ENCODE results near the gene HOXA5. TPM values are rescaled to one million over a fixed set of nuclear protein-coding genes. Genes with fewer than 3 reads are reported as not detected.

The HOXA5 gene
- total RNA-seq, 1 donor from 2014 or later, result not detected

DNA sequence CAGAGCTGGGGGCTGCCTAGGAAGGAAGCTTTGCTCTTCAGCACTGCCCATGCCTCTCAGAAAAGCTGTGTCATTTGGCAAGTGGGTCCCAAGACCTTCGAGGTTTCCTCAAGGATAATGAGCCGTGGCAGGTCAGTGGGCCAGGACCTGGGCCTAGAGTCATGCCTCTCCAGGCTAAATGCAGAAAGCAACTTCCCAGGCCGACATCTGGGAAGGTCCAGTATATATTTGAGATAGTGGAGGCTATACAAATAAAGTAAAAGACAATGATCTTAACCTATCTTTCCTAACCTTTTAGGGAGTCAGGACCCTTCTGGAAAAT, 33.0 kb upstream of the HOXA5 start:
- TF ChIP-seq, protein P1, sequence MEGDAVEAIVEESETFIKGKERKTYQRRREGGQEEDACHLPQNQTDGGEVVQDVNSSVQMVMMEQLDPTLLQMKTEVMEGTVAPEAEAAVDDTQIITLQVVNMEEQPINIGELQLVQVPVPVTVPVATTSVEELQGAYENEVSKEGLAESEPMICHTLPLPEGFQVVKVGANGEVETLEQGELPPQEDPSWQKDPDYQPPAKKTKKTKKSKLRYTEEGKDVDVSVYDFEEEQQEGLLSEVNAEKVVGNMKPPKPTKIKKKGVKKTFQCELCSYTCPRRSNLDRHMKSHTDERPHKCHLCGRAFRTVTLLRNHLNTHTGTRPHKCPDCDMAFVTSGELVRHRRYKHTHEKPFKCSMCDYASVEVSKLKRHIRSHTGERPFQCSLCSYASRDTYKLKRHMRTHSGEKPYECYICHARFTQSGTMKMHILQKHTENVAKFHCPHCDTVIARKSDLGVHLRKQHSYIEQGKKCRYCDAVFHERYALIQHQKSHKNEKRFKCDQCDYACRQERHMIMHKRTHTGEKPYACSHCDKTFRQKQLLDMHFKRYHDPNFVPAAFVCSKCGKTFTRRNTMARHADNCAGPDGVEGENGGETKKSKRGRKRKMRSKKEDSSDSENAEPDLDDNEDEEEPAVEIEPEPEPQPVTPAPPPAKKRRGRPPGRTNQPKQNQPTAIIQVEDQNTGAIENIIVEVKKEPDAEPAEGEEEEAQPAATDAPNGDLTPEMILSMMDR (IDR thresholded peaks at IDR 0.05; ENCODE audit: borderline replicate concordance), result no peak
- H3K4me1 ChIP-seq, result peaks cover 38% of the 10 kb centered on the region
- DNase-seq, result no peak
- no peaks in the 10 kb centered on the region for H3K9me3 ChIP-seq (replicated peaks)
- intact Hi-C loops (cut with micrococcal nuclease), result no loop called here
- no peak overlapping the region for H3K27ac ChIP-seq (replicated peaks)
- H3K27me3 ChIP-seq (ENCODE audit: low read depth), result peaks cover 100% of the 10 kb centered on the region
- no peak overlapping the region for H3K4me3 ChIP-seq
- H3K36me3 ChIP-seq, result no peaks in the 10 kb centered on the region

DNA sequence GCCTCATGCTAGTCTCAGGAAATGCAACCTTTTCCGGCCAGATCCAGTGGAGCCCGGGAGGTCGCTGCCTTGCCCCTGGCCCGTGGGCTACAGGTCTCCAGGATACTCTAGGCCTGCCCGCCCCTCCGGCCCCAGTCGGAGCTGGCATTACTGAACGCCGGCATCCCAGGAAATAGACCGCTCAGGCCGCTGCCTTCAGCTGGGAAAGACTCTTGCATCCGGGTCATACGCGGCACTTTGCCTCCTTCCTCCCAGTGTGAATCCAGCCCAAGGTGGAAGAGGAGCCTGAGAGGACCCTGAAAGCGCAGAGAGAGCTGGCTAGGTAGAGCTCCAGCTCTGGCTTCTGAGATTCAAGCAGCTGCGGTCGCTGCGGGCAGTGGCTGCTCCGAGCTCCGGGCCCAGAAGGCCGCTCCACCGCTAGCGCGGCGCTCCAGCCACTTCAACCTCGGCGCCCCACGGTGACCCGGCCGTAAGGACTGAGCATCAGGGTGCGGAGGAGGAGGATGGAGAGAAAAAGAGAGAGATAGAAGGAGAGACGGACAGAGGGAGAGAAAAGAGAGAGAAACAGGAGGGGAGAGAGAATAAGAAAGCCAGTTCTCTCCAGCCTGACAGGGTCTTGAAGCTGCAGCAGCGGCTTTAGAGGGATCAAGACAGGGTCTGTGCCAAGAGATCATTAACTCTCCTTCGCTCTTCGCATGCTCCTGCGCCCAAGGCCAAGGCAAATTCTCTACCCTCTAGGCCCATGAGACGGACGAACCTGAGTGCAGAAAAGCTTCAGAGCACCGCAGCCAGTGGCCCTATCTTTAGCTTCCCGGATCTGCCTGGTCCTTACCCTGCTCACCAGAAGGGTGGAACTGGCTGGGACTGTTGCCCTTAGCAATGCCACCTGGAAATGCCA, 32.4 kb upstream of the HOXA5 start:
- Histone ChIP-seq H3K27ac (replicated peaks) (no peak overlapping the region), H3K36me3 (no peaks in the 10 kb centered on the region), H3K9me3 (replicated peaks) (no peaks in the 10 kb centered on the region), H3K27me3 (ENCODE audit: low read depth) (peaks cover 100% of the 10 kb centered on the region), H3K4me1 (peaks cover 38% of the 10 kb centered on the region), H3K4me3 (no peak overlapping the region)
- TF ChIP-seq, protein P1 (IDR thresholded peaks at IDR 0.05; ENCODE audit: borderline replicate concordance), result no peak
- intact Hi-C loops (cut with micrococcal nuclease), result no loop called here
- DNase-seq, result peak; percentile 3

- Histone ChIP-seq H3K4me3 (no peak overlapping the region), H3K36me3 (no peaks in the 10 kb centered on the region), H3K27ac (replicated peaks) (no peak overlapping the region), H3K27me3 (ENCODE audit: low read depth) (peaks cover 100% of the 10 kb centered on the region), H3K9me3 (replicated peaks) (no peaks in the 10 kb centered on the region), H3K4me1 (peaks cover 37% of the 10 kb centered on the region)
- DNase-seq, result peak; percentile 6
- TF ChIP-seq, protein P1 (IDR thresholded peaks at IDR 0.05; ENCODE audit: borderline replicate concordance), result no peak
- intact Hi-C loops (cut with micrococcal nuclease), result no loop called here
Observed at GRCh38 chr7:27174874-27175625, 31.6 kb upstream of the HOXA5 start.

- no peaks in the 10 kb centered on the region for H3K36me3 ChIP-seq
- TF ChIP-seq, protein P1 (IDR thresholded peaks at IDR 0.05; ENCODE audit: borderline replicate concordance), result no peak
- peaks cover 100% of the 10 kb centered on the region for H3K27me3 ChIP-seq (ENCODE audit: low read depth)
- peak; percentile 7 for DNase-seq
- H3K4me3 ChIP-seq, result peak within 1 kb of the TSS; percentile 61
- peaks cover 38% of the 10 kb centered on the region for H3K4me1 ChIP-seq
- intact Hi-C loops (cut with micrococcal nuclease), result no loop called here
- no peaks in the 10 kb centered on the region for H3K9me3 ChIP-seq (replicated peaks)
- H3K27ac ChIP-seq (replicated peaks), result no peak within 1 kb of the TSS
Observed at GRCh38 chr7:27173956-27174873, 30.7 kb upstream of the HOXA5 start, which contains the start of gene HOXA10. Gene HOXA10 (minus strand): TSS chr7:27174320. CDS start chr7:27174306, 14 bp downstream.

GRCh38 chr7:27173511-27173955, 30.1 kb upstream of the HOXA5 start:
- Histone ChIP-seq H3K4me1 (peaks cover 38% of the 10 kb centered on the region), H3K4me3 (peak overlapping the region; percentile 61), H3K27ac (replicated peaks) (no peak overlapping the region), H3K27me3 (ENCODE audit: low read depth) (peaks cover 100% of the 10 kb centered on the region), H3K36me3 (no peaks in the 10 kb centered on the region), H3K9me3 (replicated peaks) (no peaks in the 10 kb centered on the region)
- DNase-seq, result peak; percentile 20
- intact Hi-C loops (cut with micrococcal nuclease), result no loop called here
- TF ChIP-seq, protein P1 (IDR thresholded peaks at IDR 0.05; ENCODE audit: borderline replicate concordance), result no peak
